ENCODE data around the gene TRIM44.

GRCh38 chr11:35629511-35629910, 33.1 kb upstream of the TRIM44 start:
- no peak for TF ChIP-seq POLR2A (IDR thresholded peaks at IDR 0.05)
- TF ChIP-seq CTCF (IDR thresholded peaks at IDR 0.05), result no peak

Data from esophagus squamous epithelium (tissue), 4 donors.